Osteocyte (in vitro differentiated cells): ENCODE results near the gene NME7. TPM values are rescaled to one million over a fixed set of nuclear protein-coding genes. Genes with fewer than 3 reads are reported as not detected.
"Not testable (repeated sequence)": the region's sequence is repeated elsewhere in the genome, so short reads cannot be mapped to it uniquely, and the experiment has no call there.

Experiments
- DNase-seq: peaks from one replicate; pipeline ENCODE4 v3.0.0; 2021; ENCODE audit warnings: mixed read lengths; ENCODE audit not compliant: unreplicated experiment; ENCODE audit errors: extremely low spot score
- H3K27ac Mint-ChIP-seq: one replicate; pipeline ENCODE4 v1.8.0; 2021; ENCODE audit warnings: mild to moderate bottlenecking, mixed read lengths; ENCODE audit not compliant: unreplicated experiment
- H3K27me3 Mint-ChIP-seq: one replicate; pipeline ENCODE4 v1.8.0; 2021; ENCODE audit warnings: mixed read lengths; ENCODE audit not compliant: unreplicated experiment
- H3K36me3 Mint-ChIP-seq: one replicate; pipeline ENCODE4 v1.8.0; 2021; ENCODE audit warnings: mixed read lengths; ENCODE audit not compliant: unreplicated experiment
- H3K4me1 Mint-ChIP-seq: one replicate; pipeline ENCODE4 v1.8.0; 2021; ENCODE audit warnings: mixed read lengths; ENCODE audit not compliant: unreplicated experiment
- H3K4me3 Mint-ChIP-seq: one replicate; pipeline ENCODE4 v1.8.0; 2021; ENCODE audit warnings: mild to moderate bottlenecking, moderate library complexity, mixed read lengths; ENCODE audit not compliant: unreplicated experiment
- H3K9me3 Mint-ChIP-seq: one replicate; pipeline ENCODE4 v1.8.0; 2021; ENCODE audit warnings: mixed read lengths; ENCODE audit not compliant: unreplicated experiment
- total RNA-seq: library from RNA; stranded (reverse); gene quantifications from 2 replicates; pipeline ENCODE4 v1.2.1, GENCODE V29; 2021
- TF ChIP-seq, protein P1 (sequence below): fragments of 200-600 bp; sonication (generic); IDR thresholded peaks from 2 replicates; pipeline ENCODE4 v1.5.0; 2021; ENCODE audit warnings: antibody characterized with exemption, mild to moderate bottlenecking, moderate library complexity

The NME7 gene
- total RNA-seq, 1 donor from 2014 or later = 20.5 TPM

DNA sequence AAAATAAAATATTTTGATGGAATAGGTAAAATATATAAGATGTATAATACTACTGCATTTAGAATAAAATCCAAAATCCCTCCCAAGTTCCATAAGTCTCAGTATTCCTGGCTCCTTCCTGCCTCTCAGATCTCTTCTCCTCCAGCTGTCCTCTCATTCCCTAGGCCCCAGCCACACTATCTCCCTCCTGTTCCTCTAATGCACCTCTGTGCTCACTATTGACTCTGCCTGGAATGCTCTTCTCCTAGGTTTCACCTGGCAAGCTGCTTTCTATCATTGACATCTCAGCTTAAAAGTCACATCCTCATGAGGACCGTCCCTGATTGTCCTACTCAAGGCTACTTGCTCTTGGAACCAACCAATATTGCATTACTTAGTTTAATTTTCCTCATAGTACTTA lies 7.2 kb downstream of the NME7 start:
- no peaks in the 10 kb centered on the region for H3K9me3 Mint-ChIP-seq
- H3K4me3 Mint-ChIP-seq = no peak overlapping the region
- peaks cover 18% of the 10 kb centered on the region for H3K4me1 Mint-ChIP-seq
- no peak for DNase-seq
- peaks cover 4% of the 10 kb centered on the region for H3K36me3 Mint-ChIP-seq
- no peaks in the 10 kb centered on the region for H3K27me3 Mint-ChIP-seq
- H3K27ac Mint-ChIP-seq = no peak overlapping the region
- TF ChIP-seq, protein P1, sequence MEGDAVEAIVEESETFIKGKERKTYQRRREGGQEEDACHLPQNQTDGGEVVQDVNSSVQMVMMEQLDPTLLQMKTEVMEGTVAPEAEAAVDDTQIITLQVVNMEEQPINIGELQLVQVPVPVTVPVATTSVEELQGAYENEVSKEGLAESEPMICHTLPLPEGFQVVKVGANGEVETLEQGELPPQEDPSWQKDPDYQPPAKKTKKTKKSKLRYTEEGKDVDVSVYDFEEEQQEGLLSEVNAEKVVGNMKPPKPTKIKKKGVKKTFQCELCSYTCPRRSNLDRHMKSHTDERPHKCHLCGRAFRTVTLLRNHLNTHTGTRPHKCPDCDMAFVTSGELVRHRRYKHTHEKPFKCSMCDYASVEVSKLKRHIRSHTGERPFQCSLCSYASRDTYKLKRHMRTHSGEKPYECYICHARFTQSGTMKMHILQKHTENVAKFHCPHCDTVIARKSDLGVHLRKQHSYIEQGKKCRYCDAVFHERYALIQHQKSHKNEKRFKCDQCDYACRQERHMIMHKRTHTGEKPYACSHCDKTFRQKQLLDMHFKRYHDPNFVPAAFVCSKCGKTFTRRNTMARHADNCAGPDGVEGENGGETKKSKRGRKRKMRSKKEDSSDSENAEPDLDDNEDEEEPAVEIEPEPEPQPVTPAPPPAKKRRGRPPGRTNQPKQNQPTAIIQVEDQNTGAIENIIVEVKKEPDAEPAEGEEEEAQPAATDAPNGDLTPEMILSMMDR = no peak

DNA sequence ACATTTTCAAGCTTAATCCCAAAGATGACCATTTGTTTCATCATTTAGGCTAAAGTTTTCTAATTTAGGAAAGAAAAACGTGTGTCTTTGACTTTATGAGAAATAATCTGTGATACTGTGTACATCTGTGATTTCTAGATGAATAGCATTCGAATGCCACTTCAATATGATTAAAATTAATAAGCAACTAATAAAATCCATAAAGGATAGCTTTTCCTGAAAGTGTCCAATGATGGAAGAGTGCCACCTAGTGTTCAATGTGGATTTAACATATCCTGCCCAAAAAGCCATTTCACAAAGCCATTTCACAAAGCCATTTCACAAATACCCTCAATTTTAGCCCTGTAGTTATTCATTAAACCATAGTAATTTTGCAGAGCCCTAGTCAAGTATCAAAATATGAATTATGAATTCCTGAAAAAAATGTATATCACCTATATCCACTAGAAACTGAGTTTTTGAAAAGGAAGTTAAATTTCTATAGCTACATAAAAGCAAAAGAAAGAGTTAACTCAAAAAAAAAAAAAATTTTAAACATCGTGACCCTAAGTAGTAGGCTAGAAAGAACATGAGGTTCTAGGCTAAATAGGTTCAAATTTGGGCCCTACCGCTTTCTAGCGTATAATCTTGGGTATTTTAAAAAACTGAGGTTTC lies 19.1 kb downstream of the NME7 start:
- peaks cover 17% of the 10 kb centered on the region for H3K9me3 Mint-ChIP-seq
- no peaks in the 10 kb centered on the region for H3K27me3 Mint-ChIP-seq
- DNase-seq = no peak
- H3K27ac Mint-ChIP-seq = no peak overlapping the region
- no peaks in the 10 kb centered on the region for H3K4me1 Mint-ChIP-seq
- H3K4me3 Mint-ChIP-seq = no peak overlapping the region
- TF ChIP-seq, protein P1 = peak; percentile 86
- peaks cover 9% of the 10 kb centered on the region for H3K36me3 Mint-ChIP-seq

DNA sequence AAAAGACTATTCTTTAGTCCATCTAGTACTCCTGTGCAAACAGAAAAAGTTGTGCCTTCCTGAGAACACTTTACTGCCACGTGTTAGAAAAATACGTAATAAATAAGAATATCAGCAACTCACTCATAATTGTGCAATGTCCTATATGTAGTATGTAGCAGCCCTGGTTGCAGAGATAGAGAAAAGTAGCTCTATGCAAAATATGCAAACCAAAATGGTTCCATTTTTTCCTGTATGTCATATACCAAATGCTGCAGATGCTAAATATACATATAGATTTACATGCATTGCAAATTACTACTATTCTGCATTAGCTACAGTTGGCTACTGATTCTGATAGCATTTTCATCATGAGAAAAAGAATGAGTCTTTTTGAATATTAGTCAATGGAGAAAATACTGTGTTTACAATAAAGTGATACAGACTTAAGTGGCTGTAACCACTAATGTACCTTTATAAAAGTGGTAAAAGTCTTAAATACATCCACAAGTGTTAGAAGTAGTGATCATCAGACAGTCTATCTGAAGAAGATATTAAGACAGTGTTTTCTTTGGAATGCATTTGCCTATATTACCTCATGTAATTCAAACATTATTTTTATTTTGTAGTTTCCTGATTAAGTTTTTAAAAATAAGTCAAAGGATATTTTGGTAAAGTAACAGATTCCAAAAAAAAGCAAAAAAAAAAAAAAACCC lies 19.8 kb downstream of the NME7 start:
- TF ChIP-seq, protein P1 = no peak

DNA sequence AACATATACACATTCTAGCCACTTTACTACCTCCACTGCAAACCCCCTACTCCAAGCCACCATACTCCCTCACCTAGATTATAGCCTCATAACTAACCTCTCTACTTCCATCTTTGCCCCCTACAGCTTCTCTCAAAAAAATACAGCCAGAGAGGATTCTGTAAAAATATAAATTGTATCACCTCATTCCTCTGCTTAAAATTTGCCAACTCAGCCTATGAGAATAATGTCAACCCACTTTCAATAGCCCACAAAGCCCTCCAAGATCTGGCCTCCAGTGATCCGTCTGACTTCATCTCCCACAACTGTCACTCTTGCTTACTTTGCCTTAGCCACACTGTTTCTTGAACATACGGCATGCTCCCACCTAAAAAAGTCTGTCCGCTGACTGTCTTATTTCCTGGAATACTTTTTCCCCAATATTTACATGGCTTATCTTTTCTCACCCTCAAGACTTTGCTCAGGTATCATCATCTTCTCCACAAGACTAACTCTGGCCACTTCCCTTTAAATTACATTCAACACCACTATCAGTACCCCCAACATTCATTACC lies 21.5 kb downstream of the NME7 start:
- TF ChIP-seq, protein P1 = no peak
- H3K36me3 Mint-ChIP-seq = no peaks in the 10 kb centered on the region
- no peak overlapping the region for H3K27ac Mint-ChIP-seq
- no peaks in the 10 kb centered on the region for H3K27me3 Mint-ChIP-seq
- DNase-seq = no peak
- H3K4me3 Mint-ChIP-seq = no peak overlapping the region
- no peaks in the 10 kb centered on the region for H3K4me1 Mint-ChIP-seq
- H3K9me3 Mint-ChIP-seq = no peaks in the 10 kb centered on the region

More for the DNA sequence above, 19.8 kb downstream of the NME7 start:
- peaks cover 6% of the 10 kb centered on the region for H3K36me3 Mint-ChIP-seq
- no peak for DNase-seq
- H3K27me3 Mint-ChIP-seq = no peaks in the 10 kb centered on the region
- no peak overlapping the region for H3K27ac Mint-ChIP-seq
- H3K4me3 Mint-ChIP-seq = no peak overlapping the region
- H3K9me3 Mint-ChIP-seq = peaks cover 10% of the 10 kb centered on the region
- no peaks in the 10 kb centered on the region for H3K4me1 Mint-ChIP-seq

DNA sequence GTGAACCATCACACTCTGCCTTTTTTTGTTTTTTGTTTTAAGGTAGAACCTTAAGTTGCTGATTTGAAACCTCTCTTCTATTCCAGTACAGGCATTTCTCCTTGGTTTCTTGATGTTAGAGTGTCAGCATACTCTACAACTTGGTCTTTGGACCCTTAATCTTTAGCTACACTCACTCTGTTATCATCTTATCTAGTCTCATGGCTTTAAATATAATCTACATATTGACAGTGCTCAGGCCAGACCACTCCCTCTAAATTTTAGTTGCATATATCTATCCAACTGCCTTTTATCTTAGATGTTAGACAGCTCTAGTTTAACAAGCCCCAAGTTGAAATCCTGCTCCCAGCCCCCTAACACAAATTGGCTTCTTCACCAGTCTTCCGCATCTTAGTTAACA lies 22.1 kb downstream of the NME7 start:
- no peaks in the 10 kb centered on the region for H3K36me3 Mint-ChIP-seq
- no peak overlapping the region for H3K4me3 Mint-ChIP-seq
- H3K4me1 Mint-ChIP-seq = no peaks in the 10 kb centered on the region
- no peak for DNase-seq
- H3K9me3 Mint-ChIP-seq = no peaks in the 10 kb centered on the region
- TF ChIP-seq, protein P1 = no peak
- no peak overlapping the region for H3K27ac Mint-ChIP-seq
- H3K27me3 Mint-ChIP-seq = no peaks in the 10 kb centered on the region

DNA sequence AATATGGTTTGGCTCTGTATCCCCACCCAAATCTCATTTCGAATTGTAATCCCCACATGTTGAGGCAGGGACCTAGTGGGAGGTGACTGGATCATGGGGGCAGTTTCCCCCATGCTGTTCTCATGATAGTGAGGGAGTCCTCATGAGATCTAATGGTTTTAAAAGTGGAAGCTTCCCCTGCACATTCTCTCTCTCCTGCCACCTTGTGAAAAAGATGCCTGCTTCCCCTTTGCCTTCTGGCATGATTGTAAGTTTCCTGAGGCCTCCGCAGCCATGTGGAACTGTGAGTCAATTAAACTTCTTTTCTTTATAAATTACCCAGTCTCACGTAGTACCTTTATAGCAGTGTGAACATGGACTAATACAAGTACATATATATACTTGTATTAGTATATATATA lies 25.5 kb downstream of the NME7 start:
- not testable (repeated sequence) for H3K27ac Mint-ChIP-seq, H3K27me3 Mint-ChIP-seq, H3K9me3 Mint-ChIP-seq, H3K4me3 Mint-ChIP-seq, H3K4me1 Mint-ChIP-seq, H3K36me3 Mint-ChIP-seq, DNase-seq
